Embryonic facial prominence (tissue), 1 donor: Measurements from ENCODE around the gene MITF.

Source experiments
- DNase-seq: peaks from one replicate; pipeline ENCODE4 v3.0.0-alpha.2; 2016; ENCODE audit errors: extremely low spot score

Gene MITF

GRCh38 chr3:69755795-69756194, 16.5 kb downstream of the MITF start:
- no peak for DNase-seq

- DNase-seq = no peak
Observed at GRCh38 chr3:69761896-69762767, 22.9 kb downstream of the MITF start.

- no peak for DNase-seq
Observed at GRCh38 chr3:69762768-69763229, 23.5 kb downstream of the MITF start.

- no peak for DNase-seq
Observed at GRCh38 chr3:69763458-69763857, 24.2 kb downstream of the MITF start.

- no peak for DNase-seq
Observed at GRCh38 chr3:69764121-69764741, 25.0 kb downstream of the MITF start.

- no peak for DNase-seq
Observed at GRCh38 chr3:69764861-69765260, 25.6 kb downstream of the MITF start.

- DNase-seq = no peak
Observed at GRCh38 chr3:69766638-69767037, 27.4 kb downstream of the MITF start.

- no peak for DNase-seq
Observed at GRCh38 chr3:69767571-69767970, 28.3 kb downstream of the MITF start.

- DNase-seq = no peak
Observed at GRCh38 chr3:69768438-69768837, 29.2 kb downstream of the MITF start.

GRCh38 chr3:69770219-69770618, 31.0 kb downstream of the MITF start:
- no peak for DNase-seq

- DNase-seq = no peak
Observed at GRCh38 chr3:69770976-69771634, 31.8 kb downstream of the MITF start.

- no peak for DNase-seq
Observed at GRCh38 chr3:69772152-69772867, 33.0 kb downstream of the MITF start.

GRCh38 chr3:69774029-69774428, 34.8 kb downstream of the MITF start:
- no peak for DNase-seq

GRCh38 chr3:69775751-69776150, 36.5 kb downstream of the MITF start:
- DNase-seq = no peak

GRCh38 chr3:69776289-69776688, 37.0 kb downstream of the MITF start:
- DNase-seq = no peak

- no peak for DNase-seq
Observed at GRCh38 chr3:69776920-69777581, 37.8 kb downstream of the MITF start.

GRCh38 chr3:69777582-69777967, 38.3 kb downstream of the MITF start:
- DNase-seq = no peak

GRCh38 chr3:69781593-69781992, 42.3 kb downstream of the MITF start:
- no peak for DNase-seq

GRCh38 chr3:69784954-69785514, 45.8 kb downstream of the MITF start:
- DNase-seq = no peak

GRCh38 chr3:69785769-69786320, 46.6 kb downstream of the MITF start:
- DNase-seq = no peak

GRCh38 chr3:69786854-69787253, 47.6 kb downstream of the MITF start:
- no peak for DNase-seq
